GM19043 (cell line): Measurements from ENCODE around the gene SRRM2.

Source experiments
- ATAC-seq: cut with Tn5 transposase; IDR thresholded peaks from one replicate; pipeline ENCODE4 v1.9.1; 2021; ENCODE audit warnings: low read depth; ENCODE audit not compliant: unreplicated experiment

SRRM2 gene

GRCh38 chr16:2737895-2738418 lies 14.5 kb upstream of the SRRM2 start:
- no peak for ATAC-seq

- no peak for ATAC-seq
Measured at GRCh38 chr16:2738615-2739014, 13.8 kb upstream of the SRRM2 start.

- ATAC-seq: no peak
Measured at GRCh38 chr16:2739625-2740430, 12.6 kb upstream of the SRRM2 start.

- ATAC-seq: no peak
Measured at GRCh38 chr16:2740476-2740875, 12.0 kb upstream of the SRRM2 start.

- no peak for ATAC-seq
Measured at GRCh38 chr16:2741168-2741567, 11.3 kb upstream of the SRRM2 start.

GRCh38 chr16:2742323-2743006 lies 10.0 kb upstream of the SRRM2 start:
- no peak for ATAC-seq

GRCh38 chr16:2743007-2743810 lies 9.2 kb upstream of the SRRM2 start:
- ATAC-seq: no peak

GRCh38 chr16:2744711-2745110 lies 7.7 kb upstream of the SRRM2 start:
- ATAC-seq: no peak

- ATAC-seq: no peak
Measured at GRCh38 chr16:2745116-2745890, 7.1 kb upstream of the SRRM2 start.

- no peak for ATAC-seq
Measured at GRCh38 chr16:2745961-2746360, 6.5 kb upstream of the SRRM2 start.

- ATAC-seq: no peak
Measured at GRCh38 chr16:2748757-2749455, 3.5 kb upstream of the SRRM2 start.

- no peak for ATAC-seq
Measured at GRCh38 chr16:2749476-2749875, 3.0 kb upstream of the SRRM2 start.

- ATAC-seq: no peak
Measured at GRCh38 chr16:2749936-2750335, 2.5 kb upstream of the SRRM2 start.

- peak; percentile 29 for ATAC-seq
Measured at GRCh38 chr16:2751577-2752034, 832 bp upstream of the SRRM2 start.

GRCh38 chr16:2752850-2753732 lies 653 bp downstream of the SRRM2 start:
- peak; percentile 17 for ATAC-seq

GRCh38 chr16:2753733-2754020 lies 1.2 kb downstream of the SRRM2 start:
- no peak for ATAC-seq

- ATAC-seq: no peak
Measured at GRCh38 chr16:2755158-2755557, 2.7 kb downstream of the SRRM2 start.

- ATAC-seq: no peak
Measured at GRCh38 chr16:2756288-2757015, 4.0 kb downstream of the SRRM2 start.
